Stimulated activated CD4-positive, alpha-beta T cell treated with anti-CD3 and anti-CD28 coated beads, Interleukin-1b, Interleukin-23, amount 100 ng/mL, for 24 hours (primary cell): ENCODE results near the gene CCDC28B.

ENCODE experiments used
- DNase-seq, 4 experiments: peaks; one replicate each; pipeline ENCODE4 v3.0.0-alpha.2; 2020; ENCODE audit warnings: low read depth in 4 of 4, low spot score in 1 of 4

CCDC28B gene

DNA sequence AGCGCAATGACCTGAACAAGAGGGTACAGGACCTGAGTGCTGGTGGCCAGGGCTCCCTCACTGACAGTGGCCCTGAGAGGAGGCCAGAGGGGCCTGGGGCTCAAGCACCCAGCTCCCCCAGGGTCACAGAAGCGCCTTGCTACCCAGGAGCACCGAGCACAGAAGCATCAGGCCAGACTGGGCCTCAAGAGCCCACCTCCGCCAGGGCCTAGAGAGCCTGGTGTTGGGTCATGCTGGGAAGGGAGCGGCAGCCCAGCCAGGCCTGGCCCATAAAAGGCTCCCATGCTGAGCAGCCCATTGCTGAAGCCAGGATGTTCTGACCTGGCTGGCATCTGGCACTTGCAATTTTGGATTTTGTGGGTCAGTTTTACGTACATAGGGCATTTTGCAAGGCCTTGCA, 5.4 kb upstream of the CCDC28B start:
- DNase-seq = no peak

DNA sequence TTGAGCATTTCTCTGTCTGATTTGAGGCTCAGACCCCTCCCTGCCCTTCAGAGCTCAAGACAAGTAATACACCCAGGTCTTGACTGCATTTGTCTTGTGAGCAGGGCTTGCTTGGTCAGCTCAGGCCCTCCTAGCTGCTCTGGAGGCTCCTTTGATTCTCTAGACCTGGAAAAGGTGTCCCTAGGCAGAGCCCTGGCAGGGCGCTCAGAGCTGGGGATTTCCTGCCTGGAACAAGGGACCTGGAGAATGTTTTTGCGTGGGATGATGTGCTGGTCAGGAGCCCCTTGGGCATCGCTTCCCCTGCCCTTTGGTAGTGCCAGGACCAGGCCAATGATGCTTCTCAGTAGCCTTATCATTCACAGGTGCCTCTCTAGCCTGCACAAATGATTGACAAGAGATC, 4.9 kb upstream of the CCDC28B start:
- DNase-seq = no peak

DNA sequence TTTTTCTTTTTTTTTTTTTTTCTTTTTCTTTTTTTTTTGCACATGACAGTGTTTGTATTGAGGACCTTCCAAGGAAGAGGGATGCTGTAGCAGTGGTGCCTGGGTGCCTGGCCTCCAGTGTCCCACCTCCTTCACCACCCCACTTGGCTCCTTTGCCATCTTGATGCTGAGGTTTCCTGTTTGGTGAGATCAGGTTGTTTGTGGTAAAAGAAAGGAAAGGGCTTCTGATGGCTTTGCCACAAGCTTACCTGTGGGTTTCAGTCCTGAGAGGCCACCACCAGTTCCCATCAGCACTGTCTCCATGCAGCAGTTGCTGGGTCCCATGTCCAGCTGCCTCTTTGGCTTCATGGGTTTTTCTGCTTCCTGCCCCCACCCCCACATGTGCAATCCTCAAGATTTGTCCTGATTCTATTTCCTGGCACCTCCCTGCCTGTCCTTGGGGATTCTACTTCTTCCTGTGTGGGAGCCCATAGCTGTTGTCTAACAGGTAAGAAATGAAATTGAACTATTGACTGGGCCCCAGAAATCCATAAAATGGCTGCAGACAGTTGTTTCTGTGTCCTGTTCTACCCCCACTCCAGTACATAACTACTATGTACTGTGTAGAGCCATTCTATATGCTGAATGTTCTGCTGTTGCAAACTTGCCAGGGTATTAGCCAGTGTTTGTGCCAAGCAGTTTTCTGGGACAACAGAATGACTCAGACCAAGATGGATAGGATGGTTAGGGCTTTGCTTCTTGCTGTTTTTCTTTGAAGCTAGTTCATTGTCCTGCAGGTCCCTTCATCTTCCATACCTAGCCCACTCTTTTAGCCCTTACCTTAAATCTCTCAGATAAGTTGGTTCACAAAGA, 4.2 kb upstream of the CCDC28B start:
- DNase-seq = no peak

DNA sequence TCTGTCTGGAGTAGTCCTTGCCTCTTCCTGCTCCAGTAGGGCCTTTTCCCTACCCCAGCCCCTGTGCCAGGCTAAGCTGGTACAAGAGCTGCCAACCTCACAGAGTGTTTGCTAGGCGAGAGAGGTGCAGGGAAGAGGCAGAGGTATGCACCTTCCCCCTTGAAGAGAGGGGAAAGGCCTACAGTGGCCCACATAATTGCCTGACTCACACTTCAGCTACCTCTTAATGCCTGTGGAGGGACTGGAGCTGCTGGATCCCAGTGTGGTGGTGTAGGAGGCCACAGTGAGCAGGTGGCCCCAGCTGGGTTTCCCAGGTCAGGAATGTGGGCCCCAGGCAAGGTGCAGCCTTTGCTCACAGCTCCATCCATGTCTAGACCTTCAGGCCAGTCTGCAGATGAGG, 3.3 kb upstream of the CCDC28B start:
- DNase-seq = no peak

DNA sequence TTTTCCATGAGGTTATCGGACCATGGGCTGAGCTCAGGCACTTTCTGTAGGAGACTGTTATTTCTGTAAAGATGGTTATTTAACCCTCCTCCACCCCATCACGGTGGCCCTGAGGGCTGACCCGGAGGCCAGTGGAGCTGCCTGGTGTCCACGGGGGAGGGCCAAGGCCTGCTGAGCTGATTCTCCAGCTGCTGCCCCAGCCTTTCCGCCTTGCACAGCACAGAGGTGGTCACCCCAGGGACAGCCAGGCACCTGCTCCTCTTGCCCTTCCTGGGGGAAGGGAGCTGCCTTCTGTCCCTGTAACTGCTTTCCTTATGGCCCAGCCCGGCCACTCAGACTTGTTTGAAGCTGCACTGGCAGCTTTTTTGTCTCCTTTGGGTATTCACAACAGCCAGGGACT, 2.6 kb upstream of the CCDC28B start:
- no peak for DNase-seq

- no peak for DNase-seq
Measured at GRCh38 chr1:32198237-32199042, 2.0 kb upstream of the CCDC28B start.

DNA sequence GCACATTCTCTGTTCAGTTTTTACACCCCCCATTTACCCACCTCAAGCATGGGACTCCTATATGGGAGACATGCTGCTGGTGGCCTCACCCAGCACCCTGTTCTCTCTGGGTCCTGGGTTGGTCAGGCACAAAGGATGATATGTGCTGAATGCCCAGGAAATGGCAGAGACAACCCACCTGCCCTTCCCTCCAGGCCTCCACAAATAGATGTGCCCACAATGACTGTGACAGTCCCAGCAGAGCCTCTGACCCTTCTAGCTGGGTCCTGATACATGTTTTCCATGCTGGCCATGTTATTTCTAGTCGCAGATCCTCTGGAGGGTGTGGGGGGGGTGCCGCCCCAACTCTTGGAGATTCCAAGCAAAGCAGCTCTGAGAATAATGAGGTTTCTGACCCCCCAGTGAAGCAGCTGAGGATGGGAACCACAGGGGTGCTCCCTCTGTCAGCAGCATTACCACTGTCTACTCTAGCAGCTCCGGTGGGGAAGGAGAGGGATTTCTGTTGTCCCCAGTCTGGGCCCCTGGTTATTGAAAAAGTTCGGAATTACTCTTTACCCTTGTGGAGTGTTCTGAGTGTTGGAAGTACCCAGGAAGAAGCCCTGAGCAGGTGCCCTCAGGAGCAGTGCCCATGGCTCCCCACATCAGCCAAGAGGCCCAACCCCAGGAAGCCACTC, 1.2 kb upstream of the CCDC28B start:
- no peak for DNase-seq

- DNase-seq = no peak
Measured at GRCh38 chr1:32199717-32200072, 700 bp upstream of the CCDC28B start.

DNA sequence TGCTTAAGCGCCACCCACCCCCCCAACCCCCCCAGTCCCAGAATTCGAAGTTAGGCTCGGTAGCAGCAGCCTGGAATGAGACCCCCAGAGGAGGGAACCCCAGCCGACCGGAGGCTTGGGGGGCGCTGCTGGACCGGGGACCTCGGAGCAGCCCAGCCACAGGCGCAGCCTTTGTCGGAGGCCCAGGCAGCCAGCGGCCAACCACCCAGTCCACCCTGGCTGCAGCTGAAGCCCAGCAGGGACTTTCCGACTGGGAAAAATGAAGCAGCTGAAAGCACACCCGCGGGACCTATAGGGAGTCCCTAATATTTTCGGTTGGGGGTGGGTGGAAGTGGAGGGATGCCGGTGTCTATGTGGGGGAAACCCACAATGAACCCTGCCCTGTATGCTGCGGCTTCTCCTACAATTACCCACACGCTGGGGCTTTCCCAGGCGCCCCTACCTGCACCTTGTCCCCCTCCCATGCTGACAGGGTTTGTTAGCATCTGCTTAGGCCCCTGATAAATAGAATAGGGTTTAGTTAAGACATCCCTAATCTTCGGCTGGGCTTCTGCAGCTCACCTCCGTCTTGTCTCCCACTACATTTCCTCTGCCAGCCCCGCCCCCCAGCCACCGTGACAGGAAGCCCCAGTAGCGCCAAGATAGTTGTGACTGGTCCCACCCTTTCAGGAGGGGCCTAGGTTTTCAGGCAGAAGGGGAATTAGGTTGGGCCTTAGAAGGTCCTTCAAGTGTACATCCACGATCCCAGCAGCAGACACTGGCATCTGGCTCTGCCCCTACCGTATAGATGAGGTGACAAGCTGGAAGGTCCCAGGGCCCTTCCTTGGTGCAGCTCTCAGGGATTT, 838 bp downstream of the CCDC28B start:
- peak; percentile 33 to 75 (median 62) for DNase-seq

GRCh38 chr1:32204943-32205361, 4.6 kb downstream of the CCDC28B start:
- DNase-seq = no peak

DNA sequence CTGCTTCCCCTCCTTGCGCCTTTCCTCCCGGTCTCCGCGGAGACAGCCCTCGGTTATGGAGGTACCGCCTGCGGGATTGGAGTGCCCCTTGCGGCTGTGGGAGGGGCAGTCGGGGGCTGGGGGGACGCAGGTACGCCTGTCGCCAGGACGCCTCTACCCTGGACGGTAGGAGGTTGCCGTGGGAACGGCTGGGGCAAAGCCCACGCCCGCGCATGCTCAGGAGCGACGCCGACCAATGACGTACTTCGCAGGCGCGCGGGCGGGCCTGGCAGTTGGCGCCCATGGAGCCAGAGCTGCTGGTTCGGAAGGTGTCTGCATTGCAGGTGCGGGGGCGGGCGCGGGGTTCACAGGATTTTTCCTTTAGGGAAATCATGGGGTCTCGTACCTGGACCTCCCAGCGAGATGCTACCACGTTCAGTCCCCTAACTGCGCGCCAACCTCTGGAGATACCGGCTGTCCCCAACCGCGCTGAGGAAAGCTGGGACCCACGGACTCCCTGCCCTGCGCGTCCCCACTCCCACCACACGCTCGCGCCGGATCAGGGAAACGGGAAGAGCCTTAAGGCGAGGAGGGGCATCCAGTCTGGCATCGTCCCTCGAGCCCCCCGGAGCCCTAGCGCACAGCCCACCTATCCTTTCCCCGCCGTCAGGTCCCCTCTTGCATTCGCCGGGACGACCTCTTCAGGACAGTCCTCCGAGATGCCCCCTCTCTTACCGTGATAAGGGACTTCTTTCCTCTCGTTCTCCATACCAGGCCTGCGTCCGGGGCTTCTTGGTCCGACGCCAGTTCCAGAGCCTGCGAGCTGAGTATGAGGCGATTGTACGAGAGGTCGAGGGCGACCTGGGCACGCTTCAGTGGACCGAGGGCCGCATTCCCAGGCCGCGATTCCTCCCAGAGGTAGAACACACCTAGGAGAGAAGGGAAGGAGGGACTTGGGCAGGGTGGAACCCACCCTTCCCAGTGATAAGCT, 5.3 kb downstream of the CCDC28B start, which contains the start of gene IQCC:
IQCC (plus strand) TSS at position 271 of the 970 bp plus-strand sequence; CDS start at position 282, 11 bp downstream.
- DNase-seq = peak; percentile 63 to 84 (median 74)

DNA sequence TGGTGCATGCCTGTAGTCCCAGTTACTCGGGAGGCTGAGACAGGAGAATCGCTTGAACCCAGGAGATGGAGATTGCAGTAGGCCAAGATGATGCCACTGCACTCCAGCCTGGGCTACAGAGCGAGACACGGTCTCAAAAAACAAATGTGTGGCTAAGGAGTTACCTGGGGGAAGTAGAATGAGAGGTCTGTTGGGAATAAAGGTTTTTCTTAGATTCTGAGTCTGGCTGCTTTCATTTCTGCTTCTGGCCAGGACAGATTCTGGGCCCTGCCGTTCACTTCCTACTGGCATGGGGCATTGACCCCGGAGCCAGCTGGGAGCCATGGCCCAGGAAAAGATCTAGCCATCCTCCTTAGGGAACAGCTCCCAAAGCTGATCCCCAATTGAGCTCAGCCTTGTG, 8.1 kb downstream of the CCDC28B start:
- DNase-seq = no peak

DNA sequence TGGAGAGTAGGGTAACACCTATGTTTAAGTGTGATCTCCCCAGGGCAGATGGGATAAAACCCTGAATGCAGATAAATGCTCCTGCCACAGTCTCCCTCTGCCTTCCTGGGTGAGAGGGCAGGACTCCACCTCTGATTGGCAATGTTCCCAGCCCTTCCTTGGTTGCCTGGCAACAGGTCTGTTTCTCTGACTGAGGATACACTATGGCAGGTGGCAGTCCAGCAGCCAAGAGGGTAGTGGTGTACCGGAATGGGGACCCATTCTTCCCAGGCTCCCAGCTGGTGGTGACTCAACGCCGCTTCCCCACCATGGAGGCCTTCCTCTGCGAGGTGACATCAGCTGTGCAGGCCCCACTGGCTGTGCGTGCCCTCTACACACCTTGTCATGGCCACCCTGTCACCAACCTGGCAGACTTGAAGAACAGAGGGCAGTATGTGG, 8.5 kb downstream of the CCDC28B start, which contains the start of gene DCDC2B:
DCDC2B (plus strand) TSS at position 199 of the 438 bp plus-strand sequence; CDS start at position 204, 5 bp downstream.
- no peak for DNase-seq

GRCh38 chr1:32215629-32216480, 15.5 kb downstream of the CCDC28B start:
- peak in 2 of 4 experiments; percentile 36 to 38 for DNase-seq

DNA sequence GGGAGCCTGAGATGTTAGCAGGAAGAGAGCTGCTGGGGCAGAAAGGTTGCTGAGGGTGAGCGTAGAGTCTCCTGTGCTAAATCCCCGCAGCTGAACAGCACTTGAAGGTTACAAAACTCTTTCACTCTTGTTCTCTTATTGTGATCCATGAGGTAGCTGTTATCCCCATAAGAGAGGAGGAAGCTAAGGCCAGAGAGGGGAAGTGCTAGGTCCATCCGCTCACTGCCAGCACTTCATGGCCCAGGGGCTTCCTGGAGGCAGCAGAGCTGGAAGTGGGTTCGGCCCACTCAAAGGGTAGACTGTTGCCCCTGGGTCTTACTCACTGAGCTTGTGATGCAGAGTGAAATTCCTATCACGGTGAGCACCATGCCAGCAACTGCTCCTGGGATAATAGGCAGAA, 16.2 kb downstream of the CCDC28B start:
- no peak for DNase-seq

- no peak for DNase-seq
Measured at GRCh38 chr1:32219022-32219421, 18.6 kb downstream of the CCDC28B start.

GRCh38 chr1:32220746-32221580, 20.6 kb downstream of the CCDC28B start:
- no peak for DNase-seq

DNA sequence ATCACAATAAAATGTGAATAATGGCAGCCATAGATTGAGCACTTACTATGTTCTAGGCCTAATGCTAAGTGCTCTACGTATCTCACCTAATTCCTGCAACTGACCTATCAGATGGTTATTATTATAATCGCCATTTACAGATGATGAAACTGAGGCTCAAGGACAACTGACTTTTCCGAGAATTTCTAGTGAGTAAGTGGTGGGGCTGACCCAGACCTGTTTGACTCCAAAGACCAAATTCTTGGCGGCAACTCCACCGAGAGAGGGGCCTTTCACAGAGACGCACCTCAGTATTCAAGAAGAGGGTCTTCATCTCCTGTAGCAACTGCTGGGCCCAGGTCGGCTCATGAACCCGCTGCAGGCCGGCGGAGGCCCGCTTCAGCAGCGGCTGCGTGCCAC, 21.2 kb downstream of the CCDC28B start:
- no peak for DNase-seq
